T-helper 9 cell (primary cell): ENCODE measurements around the gene ALDH1L1.

Experiments used
- DNase-seq: peaks from one replicate; pipeline ENCODE4 v3.0.0-alpha.2; 2020

The ALDH1L1 gene

DNA sequence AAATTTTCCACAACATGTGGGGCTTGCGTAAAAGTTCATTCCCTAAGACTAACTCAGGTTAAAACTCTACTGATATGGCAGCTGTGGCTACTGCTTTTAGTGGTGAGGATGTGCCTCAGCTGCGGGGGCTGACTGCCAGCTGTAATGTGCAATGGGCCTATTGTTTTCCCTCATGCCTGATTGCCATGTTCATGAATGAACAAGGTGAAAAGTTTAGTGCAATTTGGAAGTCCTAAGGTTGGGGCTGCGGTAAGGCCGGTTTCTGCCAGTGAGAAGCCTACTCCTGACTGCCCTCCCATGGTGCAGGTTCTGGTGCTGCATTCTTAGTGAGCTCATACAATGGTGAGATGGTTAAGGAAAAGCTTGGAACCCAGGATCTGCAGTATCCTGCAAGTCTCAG lies 10.9 kb upstream of the ALDH1L1 start:
- no peak for DNase-seq

DNA sequence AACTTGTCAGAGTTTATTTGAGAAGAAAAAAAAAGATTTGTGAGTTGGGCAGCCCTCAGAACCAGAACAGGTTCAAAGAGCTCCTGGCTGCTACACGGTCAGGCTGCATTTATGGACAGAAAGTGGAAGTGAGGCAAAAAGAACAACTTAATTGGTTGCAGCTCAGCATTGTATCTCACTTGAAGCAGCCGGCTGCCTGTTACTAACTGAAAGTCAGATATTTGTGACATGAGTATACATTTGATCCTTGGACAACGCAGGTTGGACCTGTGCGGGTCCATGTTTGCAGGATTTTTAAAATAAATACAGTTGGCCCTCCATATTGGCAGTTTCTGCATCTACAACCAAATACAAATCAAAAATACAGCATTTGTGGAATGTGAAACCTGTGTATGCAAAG lies 7.5 kb upstream of the ALDH1L1 start:
- no peak for DNase-seq

DNA sequence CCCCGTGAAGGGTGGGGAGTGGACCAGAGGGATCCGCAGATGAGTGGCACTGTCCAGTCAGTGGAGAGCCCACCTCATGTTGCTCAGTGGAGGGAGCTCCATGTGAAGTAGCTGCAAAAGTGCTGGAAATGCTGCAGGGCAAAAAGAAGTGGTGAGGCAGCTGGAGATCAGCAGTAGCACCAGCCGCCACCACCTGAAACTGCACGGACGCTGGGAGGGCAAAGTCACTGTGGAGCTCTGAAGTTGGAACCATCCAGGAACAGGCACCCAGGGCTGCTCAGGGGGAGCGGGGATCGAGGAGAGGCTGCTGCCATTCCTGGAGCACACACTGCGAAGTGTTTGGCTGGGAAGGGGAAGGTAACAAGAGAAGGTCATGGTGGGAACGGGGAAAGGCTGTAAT lies 6.4 kb upstream of the ALDH1L1 start:
- no peak for DNase-seq

DNA sequence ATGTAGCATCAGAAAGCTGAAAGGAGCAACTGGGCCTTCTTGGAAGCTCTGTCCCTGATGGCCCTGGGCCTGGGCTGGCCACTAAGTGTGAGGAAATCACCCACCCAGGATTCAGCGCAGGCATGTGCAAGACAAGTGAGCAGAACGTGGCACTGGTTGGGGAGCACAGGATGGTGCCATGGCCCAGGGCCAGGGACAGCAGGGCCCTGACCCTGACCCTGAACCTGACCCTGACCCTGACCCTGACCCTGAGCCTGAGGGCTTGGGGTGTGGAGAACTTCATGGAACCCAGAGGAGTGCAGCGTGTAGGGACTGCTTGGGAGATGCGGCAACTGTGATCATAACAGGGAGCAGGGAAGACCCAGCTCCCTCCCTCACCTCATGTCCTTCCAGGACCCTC lies 5.9 kb upstream of the ALDH1L1 start:
- no peak for DNase-seq

DNA sequence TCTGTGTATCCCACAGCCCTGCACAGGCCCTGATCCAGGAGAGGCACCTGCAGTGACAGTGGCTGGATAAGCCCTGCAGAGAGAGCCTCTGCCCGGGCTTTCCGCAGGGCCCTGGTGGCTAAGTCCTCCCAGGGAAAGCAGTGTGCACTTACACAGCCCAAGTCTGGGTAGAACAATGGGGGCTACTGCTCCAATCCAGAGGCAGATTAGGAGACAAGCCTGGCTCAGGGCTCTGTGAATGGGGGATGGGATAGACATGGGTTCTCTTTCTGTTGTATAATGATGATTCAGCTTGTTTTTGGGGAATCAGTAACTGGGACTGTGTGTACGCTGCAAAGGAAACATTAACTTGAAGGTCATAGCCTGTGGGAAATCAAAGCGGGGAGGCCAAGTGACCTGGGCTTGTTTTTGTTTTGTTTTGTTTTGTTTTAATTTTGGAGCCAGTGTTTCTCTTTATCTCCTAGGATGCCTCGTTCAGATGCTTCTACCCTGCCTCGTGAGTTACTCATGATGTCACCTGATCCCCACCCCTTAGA lies 4.1 kb upstream of the ALDH1L1 start:
- no peak for DNase-seq

DNA sequence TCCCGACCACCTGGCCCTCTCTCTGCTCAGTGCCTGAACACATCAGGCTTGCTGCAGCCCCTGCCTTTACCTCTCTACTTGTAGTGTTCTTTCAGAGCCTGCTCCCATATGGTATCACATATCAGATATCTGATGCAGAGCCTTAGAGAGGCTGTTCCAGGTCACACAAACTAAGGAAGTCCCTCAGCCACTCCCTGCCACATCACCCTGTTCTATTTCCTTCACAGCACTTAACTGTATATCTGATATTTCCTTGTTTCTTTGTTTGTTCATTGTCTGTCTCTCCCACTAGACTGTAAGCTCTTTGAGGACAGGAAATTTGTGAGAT lies 976 bp upstream of the ALDH1L1 start:
- no peak for DNase-seq

DNA sequence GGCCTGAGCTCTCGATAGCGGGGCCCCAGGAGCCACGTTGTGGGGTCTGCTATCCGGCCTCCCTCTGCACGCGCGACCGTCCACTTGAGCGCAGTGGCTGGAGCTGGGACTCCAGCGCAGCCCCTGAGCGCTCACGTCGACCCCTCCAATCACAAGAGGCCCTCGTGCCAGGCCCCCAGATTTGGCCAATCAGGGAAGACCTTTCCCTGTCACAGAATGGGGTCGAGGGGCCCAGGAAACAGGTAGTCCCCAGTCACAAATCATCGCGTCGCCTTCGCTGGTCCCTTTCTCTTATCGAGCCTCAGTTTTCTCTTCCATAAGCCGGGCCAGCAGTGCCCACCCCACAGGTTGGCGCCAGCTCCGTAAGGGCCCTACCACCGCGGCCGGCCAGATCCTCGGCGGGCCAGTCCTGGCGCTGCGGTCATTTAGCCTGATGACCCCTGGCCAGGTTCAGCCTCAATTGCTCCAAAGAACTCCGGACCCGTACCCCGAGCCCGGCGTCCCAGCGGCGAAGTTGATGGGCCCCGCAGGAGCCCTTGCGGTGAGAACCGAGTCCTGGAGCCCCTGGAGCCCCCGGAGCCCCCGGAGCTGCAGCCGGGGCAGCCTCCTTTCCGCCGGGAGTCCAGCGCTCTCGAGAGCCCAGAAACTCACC lies 435 bp downstream of the ALDH1L1 start:
- no peak for DNase-seq

DNA sequence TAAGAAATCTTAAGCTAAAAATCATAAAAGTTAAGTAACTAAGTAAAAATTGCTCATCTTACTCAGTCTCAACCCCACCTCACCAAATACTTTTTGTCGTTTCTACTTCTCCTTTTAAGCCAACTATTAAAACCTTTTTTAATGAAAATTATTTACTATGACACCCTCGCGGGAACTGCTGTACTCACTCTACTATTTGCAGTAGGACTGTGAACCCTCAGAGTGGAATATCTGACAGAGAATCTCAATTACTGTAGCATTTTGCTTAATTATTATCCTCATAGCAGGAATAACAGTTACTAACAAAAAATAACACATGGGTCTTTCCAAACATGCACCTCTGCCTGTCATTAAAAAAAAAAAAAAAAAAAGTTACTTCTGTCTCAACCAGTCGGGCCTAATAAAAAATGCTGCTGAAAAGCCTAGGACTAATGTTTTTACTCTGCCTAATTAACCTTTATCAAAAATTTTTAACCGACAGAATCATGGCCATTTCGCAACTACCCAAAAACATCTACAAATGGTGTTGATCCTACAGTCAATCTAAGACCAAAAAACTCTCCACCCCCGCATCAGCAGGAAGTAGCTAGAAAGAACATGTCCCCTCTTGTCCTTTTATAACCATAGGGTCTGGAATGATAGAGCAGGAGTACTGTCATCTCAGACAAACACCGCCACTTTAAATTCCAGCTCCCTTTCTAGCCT lies 10.2 kb downstream of the ALDH1L1 start:
- no peak for DNase-seq

DNA sequence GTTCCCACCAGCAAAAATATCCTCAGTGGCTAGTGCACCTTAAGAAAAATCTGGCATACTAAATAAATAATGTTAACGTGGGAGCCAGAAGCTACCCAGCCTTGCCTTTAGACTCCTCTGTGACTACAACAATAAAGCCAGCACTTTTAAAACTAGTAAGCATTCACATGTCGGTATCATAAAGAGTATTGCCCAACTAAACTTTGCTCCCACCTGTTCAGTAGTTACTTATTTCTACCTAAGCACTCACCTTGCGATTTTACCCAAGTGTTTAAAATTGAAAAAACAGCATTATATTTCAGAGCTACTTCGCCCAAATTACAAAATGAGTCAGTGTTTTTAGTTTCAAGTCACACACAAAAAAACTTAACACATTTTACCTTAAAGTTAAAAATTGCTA lies 12.8 kb downstream of the ALDH1L1 start:
- DNase-seq: no peak

DNA sequence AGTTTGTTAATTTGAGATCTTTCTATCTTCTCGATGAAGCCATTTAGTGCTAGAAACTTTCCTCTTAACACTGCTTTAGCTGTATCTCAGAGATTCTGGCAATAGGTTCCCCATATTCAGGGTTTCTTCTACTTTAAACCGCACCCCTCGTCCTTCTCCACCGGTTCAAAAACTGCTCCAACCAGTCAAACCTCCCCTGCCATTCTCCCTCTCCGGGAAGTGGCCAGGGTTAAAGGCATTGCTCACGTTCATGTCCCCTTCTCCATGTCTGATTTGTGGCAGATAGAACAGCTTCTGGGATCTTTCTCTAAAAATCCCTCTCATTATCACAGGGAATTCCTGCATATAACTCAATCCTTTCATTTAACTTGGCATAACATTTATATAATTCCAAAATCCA lies 14.4 kb downstream of the ALDH1L1 start:
- no peak for DNase-seq

DNA sequence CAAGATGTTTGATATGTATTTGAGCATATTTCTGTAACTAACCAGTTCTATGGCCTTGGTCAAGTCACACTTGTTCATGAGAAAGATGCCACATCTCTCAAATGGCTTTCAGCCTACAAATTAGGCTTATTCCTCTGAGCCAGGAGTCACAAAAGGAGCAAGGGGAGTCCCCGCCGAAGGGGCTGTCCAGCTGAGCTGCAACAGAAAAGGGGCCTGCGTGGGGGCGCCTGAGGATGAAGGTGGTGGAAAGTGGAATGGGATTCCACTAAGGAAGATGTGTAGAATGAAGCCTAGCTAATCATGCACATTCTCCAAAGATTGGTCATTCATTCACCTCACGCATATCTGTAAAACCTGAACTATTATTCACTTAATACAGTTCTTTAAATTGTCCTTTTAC lies 19.1 kb downstream of the ALDH1L1 start:
- DNase-seq: no peak

DNA sequence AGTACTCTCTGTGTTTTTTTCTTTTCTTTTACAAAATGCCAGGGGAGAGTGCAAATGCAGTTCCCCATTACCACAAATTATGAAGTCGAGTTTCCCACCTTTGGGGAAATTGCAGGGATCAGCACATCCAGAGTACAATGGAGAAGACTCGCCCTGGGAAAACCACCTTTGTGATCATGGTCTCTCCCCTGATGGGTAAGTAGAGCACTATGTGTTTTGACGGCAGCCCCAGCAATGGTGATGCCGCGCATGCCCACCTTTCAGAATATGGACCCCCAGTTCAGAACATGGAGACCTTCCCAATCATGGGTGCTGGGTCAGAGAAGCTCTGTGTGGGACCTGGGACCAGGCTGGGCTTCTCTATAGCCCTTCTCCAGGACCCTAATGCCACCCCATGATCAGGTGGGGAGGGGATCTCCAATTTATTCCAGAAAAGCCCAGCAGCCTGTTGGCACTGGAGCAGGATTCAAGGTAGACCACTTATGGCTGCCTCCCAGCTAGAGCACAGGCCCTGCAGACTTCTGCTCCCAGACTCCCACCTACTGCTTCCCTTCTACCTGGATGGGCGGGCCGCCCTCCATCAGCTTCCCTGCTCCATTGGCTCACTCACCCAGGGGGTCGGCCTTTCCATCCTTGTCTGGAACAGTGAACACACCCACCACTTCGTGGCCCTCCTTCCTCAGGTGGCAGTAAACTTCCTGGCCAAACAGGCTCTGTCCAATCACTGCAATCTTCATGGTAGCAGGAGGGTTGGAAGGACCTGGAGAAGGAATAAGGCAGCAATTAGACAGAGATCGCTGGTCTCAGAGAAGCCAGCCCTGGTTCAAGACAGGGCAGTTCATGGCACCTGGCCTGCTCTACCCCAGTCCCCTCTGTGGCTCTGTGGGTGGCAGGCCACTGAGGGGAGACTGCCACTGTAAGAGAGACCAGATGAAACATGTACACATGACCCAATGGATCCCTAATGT lies 19.9 kb downstream of the ALDH1L1 start:
- DNase-seq: no peak

DNA sequence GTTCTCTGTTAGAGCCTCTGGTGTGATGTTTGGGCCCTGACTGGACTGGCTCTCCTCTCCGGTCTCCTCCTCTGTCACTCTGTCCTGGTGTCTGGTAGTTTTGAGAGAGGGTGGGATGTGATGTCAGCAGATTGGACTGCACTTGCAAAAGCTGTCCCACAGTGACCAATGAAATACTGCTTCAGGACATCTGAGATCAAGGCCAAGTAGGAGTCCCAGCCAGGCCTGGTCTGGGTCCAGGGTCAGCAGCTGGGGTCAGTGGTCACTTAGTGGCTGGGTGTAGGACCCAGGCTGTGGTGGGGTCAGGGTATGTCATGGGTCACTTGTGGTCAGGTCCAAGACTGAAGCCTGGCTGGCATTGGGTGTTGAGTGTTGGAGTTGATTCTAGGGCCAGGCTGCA lies 20.9 kb downstream of the ALDH1L1 start:
- DNase-seq: no peak

DNA sequence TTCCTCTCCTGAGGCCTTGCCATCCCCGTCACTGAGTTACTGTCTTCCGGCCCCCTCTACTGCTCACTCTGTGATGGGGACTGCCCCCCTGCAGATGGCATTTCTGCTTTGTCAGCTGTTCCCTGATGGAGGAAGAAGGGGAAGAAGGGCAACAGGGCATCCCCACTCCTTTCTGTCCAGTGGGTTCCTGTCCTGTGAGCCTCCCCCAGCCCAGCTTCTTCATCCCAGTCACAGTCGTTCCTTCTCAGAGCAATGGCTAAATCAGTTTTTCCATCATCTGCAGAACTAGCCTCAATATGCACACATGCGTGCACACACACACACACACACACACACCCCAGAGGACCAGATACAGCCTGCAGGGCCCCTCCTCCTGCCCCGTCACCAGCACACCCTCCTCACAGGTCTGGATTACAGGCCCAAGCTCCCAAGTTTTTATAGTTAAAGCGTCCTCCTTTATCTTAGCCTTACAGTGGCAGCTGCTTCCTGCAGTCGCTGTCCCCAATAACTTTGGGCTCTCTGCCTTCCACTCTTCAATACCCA lies 21.4 kb downstream of the ALDH1L1 start:
- no peak for DNase-seq

DNA sequence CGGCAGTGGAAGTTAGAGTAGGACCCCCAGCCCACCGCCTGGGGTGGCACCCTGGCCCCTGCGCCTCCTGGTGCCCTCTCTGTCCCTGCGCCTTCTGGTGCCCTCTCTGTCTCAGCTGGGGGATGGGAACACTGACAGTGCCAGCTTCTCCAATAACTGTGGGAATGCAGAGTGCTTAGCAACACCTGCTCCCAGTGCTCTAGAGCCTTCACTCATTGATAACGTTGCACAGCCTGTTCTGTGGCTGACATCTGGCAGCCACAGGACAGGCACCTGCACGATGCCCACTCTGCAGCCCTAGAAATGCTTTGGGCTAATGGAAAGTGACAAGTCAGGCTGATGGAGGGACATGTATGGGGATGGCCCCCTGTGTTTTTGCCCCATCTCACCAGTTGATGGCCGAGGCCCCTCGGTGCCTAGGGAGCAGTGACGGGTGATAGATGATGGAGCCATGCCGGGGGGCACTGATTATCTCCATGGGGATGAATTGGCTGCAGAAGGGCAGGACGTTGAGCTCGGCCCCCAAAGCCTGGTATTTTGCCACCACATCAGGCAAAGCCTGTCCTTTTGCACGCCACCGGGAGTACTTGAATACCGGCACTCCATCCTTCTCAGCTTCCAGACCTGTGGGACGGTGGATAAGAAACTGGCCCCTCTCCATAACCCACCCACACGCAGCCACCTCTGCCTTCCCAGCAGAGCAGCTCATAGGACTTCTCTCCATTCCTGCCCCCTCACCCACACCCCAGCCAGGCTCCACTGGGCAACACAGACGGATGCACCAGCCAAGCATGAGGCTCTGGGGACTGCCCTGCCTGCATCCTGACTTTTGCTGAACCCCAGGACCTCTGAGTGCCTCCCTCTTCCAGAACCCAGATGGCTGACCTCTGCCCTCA lies 22.1 kb downstream of the ALDH1L1 start:
- no peak for DNase-seq

DNA sequence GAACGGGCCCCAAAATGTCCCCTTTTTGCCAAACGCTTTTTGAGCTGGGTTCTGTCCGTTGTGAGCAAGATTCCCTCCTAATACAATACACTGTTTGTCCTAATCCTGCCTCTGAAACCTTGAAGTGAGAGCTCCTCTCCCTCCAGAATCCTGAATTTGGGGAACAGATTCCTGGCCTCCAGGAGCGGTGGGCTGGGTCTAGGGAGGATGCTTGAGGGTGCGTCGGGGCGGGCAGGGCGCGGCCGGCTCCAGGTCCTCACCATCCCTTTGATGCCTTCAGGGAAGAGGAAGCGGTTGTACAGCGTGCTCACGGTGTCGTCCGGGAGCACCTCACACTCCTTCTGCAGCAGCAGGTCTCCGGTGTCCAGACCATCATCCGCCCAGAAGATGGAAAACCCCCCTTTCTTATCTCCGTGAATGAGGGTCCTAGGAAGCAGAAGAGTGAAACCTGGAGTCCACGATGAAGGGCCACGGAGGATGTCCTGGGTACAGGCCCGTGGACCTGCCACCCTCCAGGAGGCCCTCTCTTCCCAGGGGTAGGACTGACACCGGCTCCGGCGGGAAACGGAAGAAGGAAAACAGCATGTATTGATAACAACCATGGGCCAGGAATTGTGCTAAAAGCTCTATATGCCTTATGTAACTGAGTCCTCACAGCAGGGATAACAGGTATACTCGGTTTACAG lies 23.2 kb downstream of the ALDH1L1 start:
- no peak for DNase-seq

DNA sequence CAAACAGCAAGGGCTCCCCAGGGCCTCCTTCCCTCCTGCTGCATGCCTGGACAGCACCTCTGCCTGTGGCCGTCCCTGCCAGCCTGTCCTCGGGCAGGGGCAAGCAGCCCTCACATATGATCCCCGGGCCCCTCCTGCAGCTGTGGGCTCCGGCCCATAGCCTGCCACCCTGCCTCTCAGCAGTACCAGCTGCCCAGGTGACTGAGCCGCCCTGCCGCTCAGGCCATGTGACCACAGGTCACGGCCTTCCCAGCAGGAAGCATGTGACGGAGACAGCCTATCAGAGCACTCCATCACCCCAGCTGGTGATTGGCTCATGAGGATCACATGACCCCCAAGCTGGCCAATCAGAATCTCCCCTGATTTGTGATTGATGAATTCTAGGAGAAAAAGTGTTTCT lies 23.9 kb downstream of the ALDH1L1 start:
- DNase-seq: no peak

DNA sequence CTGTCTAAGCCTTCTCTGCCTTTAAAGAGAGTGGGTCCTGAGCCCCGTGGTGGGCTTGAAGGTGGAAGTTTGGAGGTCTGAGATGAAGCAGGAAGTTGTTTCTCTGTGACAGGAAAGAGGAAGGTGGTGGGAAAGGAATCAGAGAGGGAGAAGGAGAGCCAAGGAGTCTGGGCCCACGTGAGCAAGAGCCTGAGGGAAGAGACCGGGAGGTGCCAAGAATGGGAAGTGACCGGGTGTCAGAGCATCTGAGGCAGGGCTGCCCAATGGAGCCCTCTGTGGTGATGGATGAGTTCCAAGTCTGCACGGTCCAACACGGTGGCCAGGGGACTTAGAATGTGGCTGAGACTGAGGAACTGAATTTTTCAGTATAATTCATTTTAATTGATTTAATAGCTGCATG lies 24.6 kb downstream of the ALDH1L1 start:
- no peak for DNase-seq

DNA sequence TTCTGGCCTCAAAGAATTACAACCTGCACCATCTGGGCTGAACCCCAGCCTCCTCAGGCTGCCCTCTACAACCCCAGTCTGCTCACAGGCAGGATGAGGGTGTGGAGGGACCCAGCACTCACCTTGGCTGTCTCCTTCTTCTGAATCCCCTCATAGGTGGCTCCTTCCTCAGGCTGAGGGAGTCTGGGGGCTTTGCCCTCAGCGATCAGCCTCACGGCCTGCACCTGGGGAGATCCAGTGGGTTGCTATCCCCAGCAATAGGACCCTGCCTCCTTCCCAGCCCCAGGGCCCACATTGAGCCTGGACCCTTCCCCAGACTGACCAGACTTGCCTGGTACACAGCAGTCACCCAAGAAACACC lies 25.1 kb downstream of the ALDH1L1 start:
- no peak for DNase-seq

DNA sequence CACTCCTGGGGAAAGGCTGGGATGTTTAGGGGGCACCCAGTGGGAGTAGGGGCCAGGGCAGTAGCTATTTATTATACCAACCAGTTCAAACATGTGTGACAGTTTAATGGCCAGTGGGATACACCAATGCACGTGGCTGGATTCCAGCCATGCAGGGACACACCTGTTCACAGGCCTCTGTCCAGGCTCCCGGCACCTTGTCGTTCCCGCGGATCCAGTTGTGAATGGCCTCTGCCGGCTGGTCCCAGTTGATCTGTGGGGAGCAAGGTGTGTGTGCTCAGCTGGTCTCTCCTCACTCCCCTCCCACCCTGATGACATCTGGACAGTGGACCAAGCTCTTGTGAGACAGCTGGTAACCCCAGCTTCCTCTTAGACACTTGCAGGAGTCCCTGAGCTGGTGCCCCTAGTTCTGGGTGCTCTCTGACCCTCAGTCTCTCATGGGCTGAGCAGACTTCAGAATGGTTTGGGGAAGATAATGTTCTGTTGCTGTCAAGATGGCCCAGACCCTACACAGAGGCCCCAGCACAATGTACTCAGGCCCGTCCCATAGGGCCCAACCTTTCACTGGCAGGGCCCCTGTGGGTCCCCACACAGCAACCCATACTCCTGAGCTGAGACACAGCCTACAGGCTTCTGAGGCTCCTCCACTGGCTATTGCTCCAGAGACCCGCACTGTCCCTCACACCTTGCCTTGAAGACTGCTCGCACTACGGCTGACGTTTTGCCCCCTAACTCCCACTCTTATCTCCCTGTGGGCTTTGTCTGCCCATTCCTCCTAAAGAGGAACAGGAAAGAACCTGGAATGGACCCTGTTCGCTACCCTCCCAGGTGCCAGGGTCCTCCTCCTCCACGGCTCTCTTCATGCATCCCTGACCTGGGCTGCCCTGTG lies 25.8 kb downstream of the ALDH1L1 start:
- no peak for DNase-seq
